Parathyroid adenoma (tissue), 2 donors: ENCODE data around the gene CCDC92B.

Experiments used
- H2AFZ ChIP-seq: fragments of 300-600 bp; sonication (generic); one replicate; pipeline ENCODE4 v1.7.0; 2017; ENCODE audit warnings: antibody characterized with exemption, mild to moderate bottlenecking
- H3K27ac ChIP-seq: fragments of 300-600 bp; sonication (generic); one replicate; pipeline ENCODE4 v1.7.0; 2017
- H3K27me3 ChIP-seq: fragments of 300-600 bp; sonication (generic); one replicate; pipeline ENCODE4 v1.7.0; 2017; ENCODE audit warnings: low read length; ENCODE audit not compliant: control insufficient read depth, insufficient read depth
- H3K36me3 ChIP-seq: fragments of 300-600 bp; sonication (generic); one replicate; pipeline ENCODE4 v1.7.0; 2017; ENCODE audit warnings: low read length; ENCODE audit not compliant: control insufficient read depth, insufficient read depth
- H3K4me1 ChIP-seq: fragments of 300-600 bp; sonication (generic); one replicate; pipeline ENCODE4 v1.7.0; 2017; ENCODE audit warnings: control low read depth
- H3K4me2 ChIP-seq: fragments of 300-600 bp; sonication (generic); one replicate; pipeline ENCODE4 v1.7.0; 2017; ENCODE audit warnings: low read length
- H3K4me3 ChIP-seq: fragments of 300-600 bp; sonication (generic); one replicate; pipeline ENCODE4 v1.7.0; 2017; ENCODE audit warnings: low read depth, low read length
- H3K79me2 ChIP-seq: fragments of 300-600 bp; sonication (generic); one replicate; pipeline ENCODE4 v1.7.0; 2017; ENCODE audit warnings: control low read depth
- H3K9ac ChIP-seq: fragments of 300-600 bp; sonication (generic); one replicate; pipeline ENCODE4 v1.7.0; 2017; ENCODE audit warnings: mild to moderate bottlenecking
- H3K9me3 ChIP-seq: fragments of 300-600 bp; sonication (generic); one replicate; pipeline ENCODE4 v1.7.0; 2017; ENCODE audit warnings: low read length; ENCODE audit not compliant: control insufficient read depth
- TF ChIP-seq, protein P1 (sequence below): fragments of 300-600 bp; sonication (generic); IDR thresholded peaks from one replicate; pipeline ENCODE4 v1.7.0; 2017; ENCODE audit warnings: antibody characterized with exemption, mild to moderate bottlenecking
- donor health status: primary hyperparathyroidism.

The CCDC92B gene

GRCh38 chr17:2707721-2708584, 41.5 kb downstream of the CCDC92B start:
- H3K9ac ChIP-seq, result no peak overlapping the region
- no peak overlapping the region for H2AFZ ChIP-seq
- H3K4me3 ChIP-seq, result no peak overlapping the region
- no peaks in the 10 kb centered on the region for H3K27me3 ChIP-seq
- peaks cover 33% of the 10 kb centered on the region for H3K4me1 ChIP-seq
- H3K36me3 ChIP-seq, result no peaks in the 10 kb centered on the region
- H3K4me2 ChIP-seq, result peak overlapping the region; percentile 37
- TF ChIP-seq, protein P1, sequence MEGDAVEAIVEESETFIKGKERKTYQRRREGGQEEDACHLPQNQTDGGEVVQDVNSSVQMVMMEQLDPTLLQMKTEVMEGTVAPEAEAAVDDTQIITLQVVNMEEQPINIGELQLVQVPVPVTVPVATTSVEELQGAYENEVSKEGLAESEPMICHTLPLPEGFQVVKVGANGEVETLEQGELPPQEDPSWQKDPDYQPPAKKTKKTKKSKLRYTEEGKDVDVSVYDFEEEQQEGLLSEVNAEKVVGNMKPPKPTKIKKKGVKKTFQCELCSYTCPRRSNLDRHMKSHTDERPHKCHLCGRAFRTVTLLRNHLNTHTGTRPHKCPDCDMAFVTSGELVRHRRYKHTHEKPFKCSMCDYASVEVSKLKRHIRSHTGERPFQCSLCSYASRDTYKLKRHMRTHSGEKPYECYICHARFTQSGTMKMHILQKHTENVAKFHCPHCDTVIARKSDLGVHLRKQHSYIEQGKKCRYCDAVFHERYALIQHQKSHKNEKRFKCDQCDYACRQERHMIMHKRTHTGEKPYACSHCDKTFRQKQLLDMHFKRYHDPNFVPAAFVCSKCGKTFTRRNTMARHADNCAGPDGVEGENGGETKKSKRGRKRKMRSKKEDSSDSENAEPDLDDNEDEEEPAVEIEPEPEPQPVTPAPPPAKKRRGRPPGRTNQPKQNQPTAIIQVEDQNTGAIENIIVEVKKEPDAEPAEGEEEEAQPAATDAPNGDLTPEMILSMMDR, result peak; percentile 26
- no peaks in the 10 kb centered on the region for H3K9me3 ChIP-seq
- H3K27ac ChIP-seq, result no peak overlapping the region
- H3K79me2 ChIP-seq, result peaks cover 36% of the 10 kb centered on the region

DNA sequence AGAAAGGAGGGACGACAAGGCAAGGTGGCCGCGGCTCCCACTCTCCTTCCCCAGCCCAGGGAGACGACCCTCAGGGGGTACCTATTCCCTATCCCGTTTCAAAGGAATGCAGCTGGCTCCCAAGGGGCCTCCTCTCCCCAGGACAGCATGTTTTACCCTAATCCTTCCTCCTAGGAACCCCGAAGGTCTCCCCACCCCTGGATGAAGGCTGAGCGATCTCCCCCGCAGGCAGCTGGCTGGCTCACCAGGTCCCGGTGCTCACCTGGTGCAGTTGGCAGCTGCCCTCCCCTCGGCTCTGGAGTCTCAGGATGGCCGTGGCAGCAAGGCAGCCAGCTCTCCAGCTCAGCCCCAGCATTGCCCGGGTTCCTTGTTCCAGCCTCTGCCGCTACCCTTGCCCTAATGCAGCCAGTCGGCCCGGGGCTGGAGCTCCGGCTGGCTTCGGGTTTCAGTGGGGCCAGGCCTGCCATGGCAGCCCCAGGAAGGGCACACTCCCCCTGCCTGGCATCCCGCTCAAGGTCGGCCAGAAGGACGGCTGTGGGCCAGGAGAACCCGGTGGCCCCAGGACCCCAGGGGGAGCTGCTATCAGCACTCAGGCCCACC, 42.4 kb downstream of the CCDC92B start:
- Histone ChIP-seq H2AFZ (no peak overlapping the region), H3K4me3 (no peak overlapping the region), H3K27ac (no peak overlapping the region), H3K4me1 (peaks cover 25% of the 10 kb centered on the region), H3K9ac (no peak overlapping the region), H3K36me3 (no peaks in the 10 kb centered on the region), H3K4me2 (peak overlapping the region; percentile 37), H3K27me3 (no peaks in the 10 kb centered on the region), H3K79me2 (peaks cover 34% of the 10 kb centered on the region), H3K9me3 (no peaks in the 10 kb centered on the region)
- TF ChIP-seq, protein P1, result no peak

GRCh38 chr17:2705888-2706795, 43.3 kb downstream of the CCDC92B start:
- Histone ChIP-seq H3K4me2 (no peak overlapping the region), H3K27me3 (no peaks in the 10 kb centered on the region), H3K9me3 (no peaks in the 10 kb centered on the region), H3K4me1 (peaks cover 24% of the 10 kb centered on the region), H2AFZ (no peak overlapping the region), H3K27ac (no peak overlapping the region), H3K36me3 (no peaks in the 10 kb centered on the region), H3K79me2 (peaks cover 31% of the 10 kb centered on the region), H3K4me3 (no peak overlapping the region), H3K9ac (no peak overlapping the region)
- TF ChIP-seq, protein P1, result no peak

- H3K4me3 ChIP-seq, result no peak overlapping the region
- H3K4me2 ChIP-seq, result no peak overlapping the region
- no peaks in the 10 kb centered on the region for H3K36me3 ChIP-seq
- no peak overlapping the region for H2AFZ ChIP-seq
- H3K4me1 ChIP-seq, result peaks cover 21% of the 10 kb centered on the region
- H3K9ac ChIP-seq, result no peak overlapping the region
- no peaks in the 10 kb centered on the region for H3K9me3 ChIP-seq
- H3K79me2 ChIP-seq, result peaks cover 22% of the 10 kb centered on the region
- no peaks in the 10 kb centered on the region for H3K27me3 ChIP-seq
- TF ChIP-seq, protein P1, result no peak
- no peak overlapping the region for H3K27ac ChIP-seq
Measured at GRCh38 chr17:2705263-2705662, 44.2 kb downstream of the CCDC92B start.
